Activated T-cell treated with anti-CD3 and anti-CD28 coated beads, Interleukin-2, amount 50 U/mL, for 4 hours (primary cell): Measurements from ENCODE around the gene CCDC12. TPM values are rescaled to one million over a fixed set of nuclear protein-coding genes. Genes with fewer than 3 reads are reported as not detected.

Experiments used
- ATAC-seq, 2 donors: fragments of 200-7000 bp; cut with Tn5 transposase; one replicate each; pipeline ENCODE4 v1.10.0; 2021
- DNase-seq: peaks from one replicate; pipeline ENCODE4 v3.0.0-alpha.2; 2020
- H3K27me3 Mint-ChIP-seq: one replicate; pipeline ENCODE4 v1.8.0; 2021; ENCODE audit warnings: low read depth, mixed read lengths
- H3K36me3 Mint-ChIP-seq: one replicate; pipeline ENCODE4 v1.8.0; 2022; ENCODE audit warnings: mixed read lengths; ENCODE audit not compliant: insufficient read depth
- H3K4me1 Mint-ChIP-seq: one replicate; pipeline ENCODE4 v1.8.0; 2021; ENCODE audit warnings: low read depth, mixed read lengths
- H3K4me3 Mint-ChIP-seq: one replicate; pipeline ENCODE4 v1.8.0; 2021; ENCODE audit warnings: mild to moderate bottlenecking, moderate library complexity, mixed read lengths
- H3K9me3 Mint-ChIP-seq: one replicate; pipeline ENCODE4 v1.8.0; 2021; ENCODE audit warnings: mixed read lengths
- total RNA-seq, 3 donors: library from RNA; stranded (reverse); gene quantifications; one replicate each; pipeline ENCODE4 v1.2.1, GENCODE V29; 2021

The CCDC12 gene
- total RNA-seq, 3 donors from 2014 or later = 75.9 to 77.6 (median 76.5) TPM

GRCh38 chr3:46984591-46985459, 8.3 kb upstream of the CCDC12 start:
- Mint-ChIP-seq H3K9me3 (no peaks in the 10 kb centered on the region), H3K4me1 (peaks cover 83% of the 10 kb centered on the region), H3K36me3 (peaks cover 1% of the 10 kb centered on the region), H3K4me3 (no peak overlapping the region), H3K27me3 (no peaks in the 10 kb centered on the region)
- ATAC-seq (no peak), DNase-seq (no peak)

DNA sequence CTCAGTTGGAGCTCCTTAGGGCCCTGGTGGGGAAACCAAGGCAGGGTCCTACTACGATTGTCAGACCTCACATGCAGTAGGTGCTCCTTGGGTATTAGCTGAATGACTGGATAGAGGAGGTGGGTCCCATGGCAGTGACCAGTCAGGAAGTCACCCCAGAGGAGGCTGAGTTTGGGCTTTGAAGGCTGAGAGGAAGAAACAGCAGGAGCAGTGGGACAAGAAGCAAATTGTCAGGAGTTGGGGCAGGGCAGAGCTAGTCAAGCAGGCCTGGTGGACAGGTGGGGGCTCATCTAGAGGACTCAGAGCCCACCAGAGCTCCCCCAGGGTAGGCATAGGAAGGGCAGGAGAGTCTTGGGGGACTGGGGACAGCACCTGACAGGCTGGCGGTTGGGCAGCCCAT, 6.0 kb upstream of the CCDC12 start:
- Mint-ChIP-seq H3K4me1 (peaks cover 74% of the 10 kb centered on the region), H3K9me3 (no peaks in the 10 kb centered on the region), H3K36me3 (no peaks in the 10 kb centered on the region), H3K4me3 (no peak overlapping the region), H3K27me3 (no peaks in the 10 kb centered on the region)
- no peak for ATAC-seq
- DNase-seq = no peak

DNA sequence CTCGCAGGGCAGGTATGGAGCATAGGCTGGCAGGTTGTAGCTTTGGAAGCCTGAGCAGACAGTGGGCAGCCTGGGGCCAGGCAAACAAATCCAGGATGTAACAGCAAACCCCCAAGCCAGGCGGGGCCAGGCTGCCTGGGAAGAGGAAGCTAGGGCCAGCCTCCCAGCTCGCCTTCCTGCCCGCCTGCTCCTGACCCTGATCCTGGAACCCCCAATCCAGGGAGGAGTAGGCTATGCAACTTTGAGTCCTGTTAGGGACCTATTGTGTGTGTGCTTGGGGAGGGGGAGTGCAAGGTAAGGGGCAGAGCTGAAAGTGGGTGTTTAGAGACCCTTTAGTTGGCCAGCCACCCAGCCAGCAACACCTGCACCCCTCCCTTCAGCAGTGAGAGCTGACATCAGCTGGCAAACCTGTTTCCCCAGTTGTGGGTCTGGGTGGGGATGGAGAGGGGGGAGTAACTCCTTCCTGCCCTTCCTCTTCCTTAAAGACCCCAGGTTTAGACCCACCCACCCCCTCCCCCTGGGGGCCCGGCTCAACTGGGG, 5.5 kb upstream of the CCDC12 start:
- no peak for ATAC-seq
- Mint-ChIP-seq H3K9me3 (no peaks in the 10 kb centered on the region), H3K4me1 (peaks cover 73% of the 10 kb centered on the region), H3K4me3 (peak overlapping the region; percentile 84), H3K27me3 (no peaks in the 10 kb centered on the region), H3K36me3 (no peaks in the 10 kb centered on the region)
- no peak for DNase-seq

DNA sequence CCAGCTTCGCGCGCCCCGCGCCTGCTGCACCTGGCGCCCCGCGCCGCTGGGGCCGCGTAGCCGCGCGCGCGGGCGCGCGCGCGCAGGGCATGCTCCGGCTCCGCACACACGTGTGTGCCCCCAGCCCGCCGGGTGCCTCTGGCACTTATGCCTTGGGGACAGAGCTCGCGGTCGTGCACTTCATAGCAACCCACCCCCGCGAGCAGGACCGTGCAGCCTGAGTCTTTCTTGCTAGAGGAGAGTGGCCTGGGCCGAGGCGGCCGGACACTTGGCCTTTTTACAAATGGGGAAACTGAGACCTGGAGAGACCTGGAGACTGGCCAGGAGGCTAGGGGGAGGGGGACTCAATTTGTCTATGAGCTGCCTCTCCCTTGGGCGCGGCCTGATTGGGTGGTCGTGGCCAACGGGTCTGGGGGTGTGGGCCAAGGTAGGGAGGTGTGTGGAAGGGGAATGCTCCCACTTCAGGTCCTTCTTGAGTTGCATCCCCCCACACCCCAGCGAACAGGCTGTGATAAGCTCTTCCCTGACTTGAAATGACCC, 3.5 kb upstream of the CCDC12 start:
- ATAC-seq (peak; percentile 11 to 14), DNase-seq (no peak)
- H3K4me1 Mint-ChIP-seq = peaks cover 63% of the 10 kb centered on the region
- H3K27me3 Mint-ChIP-seq = no peaks in the 10 kb centered on the region
- H3K36me3 Mint-ChIP-seq = peaks cover 3% of the 10 kb centered on the region
- H3K9me3 Mint-ChIP-seq = no peaks in the 10 kb centered on the region
- H3K4me3 Mint-ChIP-seq = peak overlapping the region; percentile 84

GRCh38 chr3:46978985-46979944, 2.7 kb upstream of the CCDC12 start, which contains the start of gene NBEAL2:
Gene NBEAL2, plus strand, starts transcription at chr3:46979666. Its CDS starts 196 bp downstream, at chr3:46979862.
- no peaks in the 10 kb centered on the region for H3K9me3 Mint-ChIP-seq
- ATAC-seq (peak; percentile 85 to 86), DNase-seq (peak; percentile 94)
- H3K36me3 Mint-ChIP-seq = peaks cover 10% of the 10 kb centered on the region
- no peaks in the 10 kb centered on the region for H3K27me3 Mint-ChIP-seq
- peaks cover 63% of the 10 kb centered on the region for H3K4me1 Mint-ChIP-seq
- H3K4me3 Mint-ChIP-seq = peak within 1 kb of the TSS; percentile 85

- H3K4me1 Mint-ChIP-seq = peaks cover 64% of the 10 kb centered on the region
- H3K9me3 Mint-ChIP-seq = no peaks in the 10 kb centered on the region
- ATAC-seq = no peak
- no peak for DNase-seq
- no peaks in the 10 kb centered on the region for H3K27me3 Mint-ChIP-seq
- H3K36me3 Mint-ChIP-seq = peaks cover 15% of the 10 kb centered on the region
- H3K4me3 Mint-ChIP-seq = peak overlapping the region; percentile 98
These were observed 1.8 kb upstream of the CCDC12 start for GRCh38 chr3:46978381-46978780.

- Mint-ChIP-seq H3K4me3 (peak overlapping the region; percentile 98), H3K4me1 (peaks cover 64% of the 10 kb centered on the region), H3K27me3 (no peaks in the 10 kb centered on the region), H3K36me3 (peaks cover 16% of the 10 kb centered on the region), H3K9me3 (no peaks in the 10 kb centered on the region)
- ATAC-seq (no peak), DNase-seq (no peak)
These were observed 1.3 kb upstream of the CCDC12 start for GRCh38 chr3:46977811-46978195.

DNA sequence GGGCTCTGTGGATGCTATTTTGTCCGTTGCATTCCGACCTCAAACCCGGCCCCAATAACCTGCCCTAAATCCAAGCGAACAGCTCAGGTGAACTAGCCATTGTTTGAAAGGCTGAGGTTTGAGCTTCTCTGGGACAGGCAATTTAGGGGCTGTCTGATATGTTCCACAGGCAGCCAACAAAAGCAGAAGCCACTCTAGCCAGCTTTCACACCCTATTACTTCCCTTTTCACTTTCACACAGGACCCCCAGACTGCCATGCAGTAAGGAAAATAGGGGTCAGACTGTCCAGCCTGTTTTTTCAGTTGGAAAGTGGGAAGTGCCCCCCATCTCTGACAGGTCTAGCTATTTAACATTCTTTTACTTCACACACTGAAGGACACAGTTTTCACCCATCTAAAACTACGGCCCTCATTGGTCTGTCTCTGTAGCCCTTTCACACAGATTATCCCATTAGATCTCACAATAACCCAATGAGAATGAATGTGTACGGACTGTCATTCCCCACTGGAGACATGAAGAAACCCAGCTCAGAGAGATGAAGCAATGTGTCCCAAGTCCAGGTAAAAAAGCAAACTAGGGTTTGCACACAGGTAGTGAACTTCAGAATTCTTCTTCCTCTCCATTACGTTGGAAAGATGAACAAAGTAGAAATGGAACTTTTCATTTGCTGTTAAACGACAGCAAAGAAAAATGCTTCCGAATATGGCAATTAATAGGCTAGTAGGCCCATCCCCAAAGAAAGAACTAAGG, 1.9 kb downstream of the CCDC12 start:
- Mint-ChIP-seq H3K4me3 (peak overlapping the region; percentile 98), H3K4me1 (peaks cover 77% of the 10 kb centered on the region)
- ATAC-seq = no peak

DNA sequence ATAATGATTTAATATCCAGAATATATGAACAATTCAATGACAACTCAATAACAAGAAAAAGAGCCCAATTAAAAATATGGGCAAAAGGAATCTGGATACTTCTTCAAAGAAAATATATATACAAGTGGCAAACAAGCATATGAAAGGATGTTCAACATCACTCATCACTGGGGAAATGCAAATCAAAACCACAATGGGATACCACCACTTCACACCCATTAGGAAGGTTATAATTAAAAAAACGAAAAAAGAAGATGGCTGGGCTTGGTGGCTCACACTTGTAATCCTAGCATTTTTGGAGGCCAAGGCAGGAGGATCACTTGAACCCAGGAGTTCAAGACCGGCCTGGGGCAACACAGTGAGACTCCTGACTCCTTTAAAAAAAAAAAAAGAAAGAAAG, 4.1 kb downstream of the CCDC12 start:
- no peaks in the 10 kb centered on the region for H3K27me3 Mint-ChIP-seq
- peaks cover 83% of the 10 kb centered on the region for H3K4me1 Mint-ChIP-seq
- DNase-seq (no peak), ATAC-seq (no peak)
- peak overlapping the region; percentile 65 for H3K4me3 Mint-ChIP-seq
- H3K9me3 Mint-ChIP-seq = no peaks in the 10 kb centered on the region
- H3K36me3 Mint-ChIP-seq = peaks cover 33% of the 10 kb centered on the region

More for the DNA sequence above, 1.9 kb downstream of the CCDC12 start:
- Mint-ChIP-seq H3K9me3 (no peaks in the 10 kb centered on the region), H3K36me3 (peaks cover 26% of the 10 kb centered on the region), H3K27me3 (no peaks in the 10 kb centered on the region)
- no peak for DNase-seq

DNA sequence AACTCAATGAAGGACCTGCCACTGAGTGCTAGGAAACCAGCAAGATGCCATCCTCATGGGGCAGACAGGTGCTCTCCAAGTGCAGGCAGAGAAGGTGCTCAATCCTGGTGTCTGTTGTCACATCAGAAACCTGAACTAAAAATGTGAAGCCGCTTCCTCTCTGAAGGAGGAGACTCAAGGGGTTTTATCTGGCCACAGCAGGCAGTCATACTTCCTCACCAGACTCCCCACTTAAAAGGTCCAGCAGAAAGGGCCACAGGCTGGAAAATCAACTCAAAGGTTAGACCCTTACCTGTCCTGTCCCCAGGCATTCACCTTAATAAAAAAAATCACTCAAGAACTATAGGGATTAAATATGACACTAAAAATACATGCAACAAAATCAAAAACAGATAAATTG, 4.8 kb downstream of the CCDC12 start:
- no peaks in the 10 kb centered on the region for H3K9me3 Mint-ChIP-seq
- H3K36me3 Mint-ChIP-seq = peaks cover 33% of the 10 kb centered on the region
- no peak for ATAC-seq
- peaks cover 84% of the 10 kb centered on the region for H3K4me1 Mint-ChIP-seq
- no peaks in the 10 kb centered on the region for H3K27me3 Mint-ChIP-seq
- H3K4me3 Mint-ChIP-seq = peak overlapping the region; percentile 54
- DNase-seq = no peak

GRCh38 chr3:46971151-46971550, 5.4 kb downstream of the CCDC12 start:
- Mint-ChIP-seq H3K9me3 (no peaks in the 10 kb centered on the region), H3K4me1 (peaks cover 84% of the 10 kb centered on the region), H3K27me3 (no peaks in the 10 kb centered on the region), H3K4me3 (peak overlapping the region; percentile 54), H3K36me3 (peaks cover 32% of the 10 kb centered on the region)
- DNase-seq = no peak
- ATAC-seq = no peak

DNA sequence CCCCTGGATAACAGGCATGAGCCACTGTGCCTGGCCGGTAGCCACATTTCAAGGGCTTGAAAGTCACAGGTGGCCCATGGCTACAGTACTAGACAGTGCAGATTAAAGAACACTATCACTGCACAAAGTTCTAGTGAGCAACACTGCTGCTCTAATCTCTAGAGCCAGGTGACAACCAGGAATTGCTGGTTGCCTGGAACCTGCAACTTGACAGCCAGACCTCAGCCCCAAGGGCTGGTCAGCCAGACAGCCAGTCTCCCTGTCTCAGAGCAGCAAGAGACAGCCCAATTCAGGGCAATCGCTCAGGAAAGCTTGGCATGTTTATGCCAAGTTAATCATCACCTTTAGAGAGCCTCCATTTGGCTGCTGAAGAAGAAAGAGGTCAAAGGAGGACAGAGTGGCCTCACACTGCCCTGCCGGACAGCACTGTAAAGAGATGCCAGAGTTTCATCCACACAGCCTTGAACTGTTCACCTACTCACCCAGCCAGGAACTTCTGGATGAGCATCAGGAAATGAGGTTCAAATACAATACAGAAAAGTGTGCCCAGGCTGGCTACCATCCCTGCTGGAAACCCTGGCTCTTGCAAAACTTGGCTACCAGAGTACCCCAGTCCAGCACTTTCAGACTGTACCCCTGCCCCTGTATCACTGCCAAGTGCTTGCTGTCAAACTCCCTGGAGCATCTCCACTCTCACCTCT, 6.0 kb downstream of the CCDC12 start:
- no peak for DNase-seq
- Mint-ChIP-seq H3K27me3 (no peaks in the 10 kb centered on the region), H3K4me1 (peaks cover 87% of the 10 kb centered on the region), H3K4me3 (no peak overlapping the region), H3K36me3 (peaks cover 32% of the 10 kb centered on the region), H3K9me3 (no peaks in the 10 kb centered on the region)
- ATAC-seq = no peak

DNA sequence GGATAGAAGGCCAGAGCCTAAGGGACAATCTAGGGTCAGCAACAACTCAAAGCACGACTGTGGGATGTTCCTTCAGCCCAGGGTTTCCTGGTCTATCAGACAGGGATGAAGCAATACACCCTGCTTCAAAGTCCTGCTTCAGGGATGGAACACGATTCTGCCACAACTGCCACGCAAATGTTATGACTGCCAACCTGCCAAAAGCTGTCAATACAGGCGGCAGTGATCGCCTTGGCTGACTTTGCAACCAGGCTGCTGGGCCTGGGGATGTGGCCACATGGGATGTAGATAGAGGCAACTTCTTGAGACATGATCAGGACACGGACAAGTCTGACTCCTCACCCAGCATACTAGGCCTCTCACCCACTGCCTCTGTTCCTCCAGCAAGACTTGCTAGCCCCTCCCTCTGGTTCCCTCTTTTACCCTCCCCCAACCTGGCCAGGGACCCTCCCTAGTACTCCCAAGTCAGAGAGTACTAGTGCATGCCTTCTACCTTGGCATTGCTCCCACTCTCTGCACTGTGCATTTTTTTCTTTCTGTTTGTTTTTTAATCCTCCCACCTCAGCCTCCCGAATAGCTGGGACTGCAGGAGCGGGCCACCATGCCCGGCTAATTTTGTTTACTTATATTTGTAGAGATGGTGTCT, 7.6 kb downstream of the CCDC12 start:
- ATAC-seq (no peak), DNase-seq (no peak)
- no peak overlapping the region for H3K4me3 Mint-ChIP-seq
- peaks cover 23% of the 10 kb centered on the region for H3K36me3 Mint-ChIP-seq
- peaks cover 81% of the 10 kb centered on the region for H3K4me1 Mint-ChIP-seq
- no peaks in the 10 kb centered on the region for H3K9me3 Mint-ChIP-seq
- H3K27me3 Mint-ChIP-seq = no peaks in the 10 kb centered on the region
